K562 (cell line): ENCODE data around the gene OR10H5.

ENCODE experiments used
- ADNP ChIP-seq: fragments of 200-800 bp; sonication (Bioruptor generic); IDR thresholded peaks from 2 replicates; pipeline ENCODE4 v1.6.1; 2016; ENCODE audit warnings: missing genetic modification characterization, missing compliant biosample characterization
- CBX3 ChIP-seq, 2 experiments: IDR thresholded peaks; 1 replicate in 1 of 2; 2 replicates in 1 of 2; pipeline ENCODE4 v1.6.1; 2012; ENCODE audit warnings: inconsistent platforms in 2 of 2, low read length in 2 of 2, borderline replicate concordance in 1 of 2, control low read depth in 1 of 2
- CTCF ChIP-seq, 3 experiments: IDR thresholded peaks in 2 of 3; conservative IDR thresholded peaks in 1 of 3; 2 replicates each; pipeline ENCODE4 v1.5.1; 2011 to 2012; ENCODE audit warnings: low read length in 3 of 3, mild to moderate bottlenecking in 3 of 3, control low read depth in 2 of 3, improper control_type of control experiment in 1 of 3, inconsistent platforms in 1 of 3, low read depth in 1 of 3, mixed read lengths in 1 of 3, moderate library complexity in 1 of 3; ENCODE audit not compliant: insufficient read depth in 2 of 3
- NCOA6 ChIP-seq: fragments of 450-650 bp; IDR thresholded peaks from 2 replicates; pipeline ENCODE4 v1.6.1; 2017; ENCODE audit warnings: mild to moderate bottlenecking

GRCh38 chr19:15850385-15850784 lies 62.9 kb downstream of the OR10H5 start:
- TF ChIP-seq CTCF (IDR thresholded peaks at IDR 0.05 in 2 of 3, conservative IDR thresholded peaks at IDR 0.05 in 1 of 3; ENCODE audit: insufficient read depth in 2 of 3, low read depth in 1 of 3, low read length in 3 of 3) (no peak), NCOA6 (no peak), ADNP (tag) (no peak), CBX3 (IDR thresholded peaks at IDR 0.05; ENCODE audit: borderline replicate concordance in 1 of 2, low read length in 2 of 2) (no peak)
